ENCODE results near the gene SAPCD1. TPM values are rescaled to one million over a fixed set of nuclear protein-coding genes. Genes with fewer than 3 reads are reported as not detected.
A peak's percentile ranks its signal among the peaks of the same experiment; 100 is the strongest.

The SAPCD1 gene
- total and polyA plus RNA-seq, 2 donors (not counting 3 experiments of a cell fraction or from before 2014, with no cell fraction given): 1.6 to 11.7 TPM

DNA sequence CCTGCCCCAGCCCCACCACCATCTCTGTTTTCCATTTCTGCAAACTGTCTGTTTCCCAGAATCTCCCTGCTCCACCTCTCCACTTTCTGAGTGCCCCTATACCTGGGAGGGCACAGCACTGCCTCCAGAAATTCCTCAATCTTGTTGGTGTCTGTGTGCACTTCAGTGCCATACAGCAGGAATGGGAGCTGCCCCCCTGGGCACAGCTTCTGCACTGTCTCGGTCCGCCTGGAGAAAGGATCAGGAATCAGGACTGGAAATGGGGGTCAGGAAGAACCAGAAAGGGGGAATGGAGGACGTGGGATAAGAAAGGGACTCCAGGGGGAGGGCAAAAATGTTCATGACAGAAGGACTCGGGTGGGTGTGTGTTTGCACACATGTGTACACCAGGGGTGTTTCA is 28.7 kb upstream of the SAPCD1 start:
- H3K4me1 ChIP-seq (ENCODE audit: control insufficient read depth, extremely low read depth, insufficient read depth, low read length): peaks cover 37% of the 10 kb centered on the region
- H2AFZ ChIP-seq (ENCODE audit: low read depth, low read length): no peak overlapping the region
- peak overlapping the region; percentile 93 for H3K4me2 ChIP-seq (ENCODE audit: insufficient read depth, low read length)
- ChIA-PET CTCF (interaction anchor here (1.0 kb wide), 2 partner anchors 62 to 96 kb away, joined by 3 read pairs; partner anchors contain the start of gene VARS1), POLR2A (interaction anchor here (1.0 kb wide), 1 partner anchor 94 kb away, joined by 3 read pairs; the partner anchor contains the start of gene HSPA1B)
- H4K20me1 ChIP-seq (replicated peaks; ENCODE audit: control insufficient read depth, extremely low read depth, insufficient read depth, low read length): no peaks in the 10 kb centered on the region
- no peak for DNase-seq (ENCODE audit: low read depth, low spot score)
- H3K27ac ChIP-seq (ENCODE audit: insufficient read depth, low read depth, low read length): peak overlapping the region; percentile 94
- H3K4me3 ChIP-seq (replicated peaks in 1 of 3; ENCODE audit: insufficient read depth in 1 of 3, low read depth in 1 of 3, low read length in 3 of 3): peak overlapping the region in 1 of 3 experiments; percentile 98
- H3K27me3 ChIP-seq (ENCODE audit: control insufficient read depth in 2 of 2, insufficient read depth in 2 of 2, low read length in 2 of 2): no peaks in the 10 kb centered on the region
- H3K9ac ChIP-seq (replicated peaks; ENCODE audit: extremely low read depth, insufficient read depth, low read length): peak overlapping the region; percentile 96
- BruUV-seq (replicated peaks): no TSS peak
- TF ChIP-seq POLR2AphosphoS5 (IDR thresholded peaks at IDR 0.05; ENCODE audit: insufficient read depth, low read depth, low read length) (no peak), JUN (IDR thresholded peaks at IDR 0.05; ENCODE audit: borderline replicate concordance, insufficient read depth, insufficient read length, low read depth) (no peak), CTCF (IDR thresholded peaks at IDR 0.05; ENCODE audit: extremely low read depth in 1 of 2, insufficient read depth in 1 of 2, low read depth in 1 of 2, low read length in 2 of 2) (no peak), EZH2 (IDR thresholded peaks at IDR 0.05; ENCODE audit: borderline replicate concordance, low read depth, low read length, severe bottlenecking) (no peak), POLR2A (IDR thresholded peaks at IDR 0.05; ENCODE audit: low read depth, low read length) (no peak), FOS (IDR thresholded peaks at IDR 0.05; ENCODE audit: borderline replicate concordance, insufficient read depth, low read length) (no peak), MYC (IDR thresholded peaks at IDR 0.05; ENCODE audit: low read depth, low read length) (no peak), GATA2 (IDR thresholded peaks at IDR 0.05; ENCODE audit: insufficient read depth, insufficient read length, low read depth, low read length) (no peak), MAX (IDR thresholded peaks at IDR 0.05; ENCODE audit: insufficient read depth, insufficient read length) (no peak)
- no peaks in the 10 kb centered on the region for H3K9me3 ChIP-seq (replicated peaks; ENCODE audit: control insufficient read depth, insufficient read depth, low read length)
- FAIRE-seq: no peak
- peaks cover 41% of the 10 kb centered on the region for H3K79me2 ChIP-seq (ENCODE audit: control insufficient read depth, insufficient read depth, low read length)
- H3K9me1 ChIP-seq (replicated peaks; ENCODE audit: control insufficient read depth, extremely low read depth, insufficient read depth, low read length): no peaks in the 10 kb centered on the region
- H3K36me3 ChIP-seq (ENCODE audit: control insufficient read depth in 2 of 2, extremely low read depth in 1 of 2, insufficient read depth in 2 of 2, low read length in 2 of 2): peaks cover 16 to 23% of the 10 kb centered on the region in 2 experiments
- intact Hi-C loops (cut with micrococcal nuclease): loop anchor here (1.0 to 10.0 kb wide), 2 partner anchors 94 to 189 kb away; partner anchors contain the start of genes ATP6V1G2, DDX39B, HSPA1B and NFKBIL1
- dilution Hi-C loops (cut with MboI; ENCODE audit: extremely low pct_ligation_motif_present, low sequenced_read_pairs): no loop called here

All from endothelial cell of umbilical vein (primary cell).